GM12878 (cell line): ENCODE measurements around the gene RINL. TPM values are rescaled to one million over a fixed set of nuclear protein-coding genes. Genes with fewer than 3 reads are reported as not detected.

Experiments used
- ATAC-seq: fragments of 200-7000 bp; cut with Tn5 transposase; 3 replicates; pipeline ENCODE4 v1.9.1; 2020; ENCODE audit warnings: mild to moderate bottlenecking, moderate library complexity
- BruUV-seq: library from RNA; stranded (reverse); fragments of 400-500 nt; replicated peaks from 2 replicates; lab custom pipeline; 2021; lab: Mats Ljungman, UMichigan
- CTCF ChIA-PET: fragments of 300-600 bp; sonication (Branson Sonifier 250); formaldehyde crosslinking; extraction: SDS; loops from one replicate; lab custom pipeline; 2021; ENCODE audit warnings: inconsistent platforms; lab: Yijun Ruan, JAX
- POLR2A ChIA-PET: fragments of 350-600 bp; formaldehyde crosslinking; extraction: SDS; loops from one replicate; lab custom pipeline; 2021; ENCODE audit warnings: inconsistent platforms; lab: Charles Lee
- RAD21 ChIA-PET: fragments of 300-600 bp; sonication (Branson Sonifier 250); formaldehyde crosslinking; loops from one replicate; lab custom pipeline; 2023; ENCODE audit warnings: antibody characterized with exemption; ENCODE audit not compliant: unreplicated experiment; lab: Charles Lee
- SMC1A ChIA-PET: fragments of 300-600 bp; sonication (Branson Sonifier 250); formaldehyde crosslinking; loops from one replicate; lab custom pipeline; 2023; ENCODE audit not compliant: unreplicated experiment, uncharacterized antibody; lab: Charles Lee
- DNase-seq: peaks from one replicate; pipeline ENCODE4 v3.0.0-alpha.2; 2011; ENCODE audit warnings: low read depth, low spot score
- FAIRE-seq: peaks from 3 replicates; lab custom pipeline; 2011; peaks lifted over from hg19 to GRCh38; lab: Jason Lieb, UNC
- H2AFZ ChIP-seq: 2 replicates; pipeline ENCODE4 v1.6.0; 2011; ENCODE audit warnings: low read depth, low read length, control low read depth; ENCODE audit not compliant: control insufficient read depth
- H3K27ac ChIP-seq: 2 replicates; pipeline ENCODE4 v1.5.1; 2011; ENCODE audit warnings: control low read depth; ENCODE audit not compliant: control insufficient read depth, insufficient read depth
- H3K27me3 ChIP-seq, 2 experiments: replicated peaks in 1 of 2; 2 replicates each; pipeline versions ENCODE4 v1.6.0 to v1.6.1; 2011; ENCODE audit warnings: low read length in 1 of 2; ENCODE audit not compliant: control insufficient read depth in 2 of 2, insufficient read depth in 2 of 2
- H3K36me3 ChIP-seq, 2 experiments: 2 replicates each; pipeline ENCODE4 v1.5.1; 2011; ENCODE audit warnings: low read length in 1 of 2; ENCODE audit not compliant: control insufficient read depth in 2 of 2, insufficient read depth in 2 of 2
- H3K4me1 ChIP-seq: 2 replicates; pipeline ENCODE4 v1.6.1; 2011; ENCODE audit warnings: mild to moderate bottlenecking, low read length, moderate library complexity, mixed read lengths; ENCODE audit not compliant: control insufficient read depth, insufficient read depth
- H3K4me2 ChIP-seq: 2 replicates; pipeline ENCODE4 v1.6.0; 2011; ENCODE audit warnings: control low read depth; ENCODE audit not compliant: control insufficient read depth, insufficient read depth
- H3K4me3 ChIP-seq: fragments of 200-600 bp; sonication (generic); 2 replicates; pipeline ENCODE4 v1.5.1; 2016
- H3K79me2 ChIP-seq: 2 replicates; pipeline ENCODE4 v1.6.0; 2011; ENCODE audit warnings: low read length; ENCODE audit not compliant: control insufficient read depth, insufficient read depth
- H3K9ac ChIP-seq: 2 replicates; pipeline ENCODE4 v1.8.0; 2011; ENCODE audit warnings: low read length, control low read depth, mixed read lengths; ENCODE audit not compliant: control insufficient read depth, insufficient read depth
- H3K9me3 ChIP-seq: replicated peaks from 3 replicates; pipeline ENCODE4 v1.5.1; 2011; ENCODE audit warnings: mild to moderate bottlenecking, low read length; ENCODE audit not compliant: control insufficient read depth, insufficient read depth
- H4K20me1 ChIP-seq: 2 replicates; pipeline ENCODE4 v1.6.0; 2011; ENCODE audit not compliant: control insufficient read depth, insufficient read depth
- BACH1 ChIP-seq: fragments of 450-650 bp; IDR thresholded peaks from 2 replicates; pipeline ENCODE4 v1.6.1; 2017; ENCODE audit warnings: mild to moderate bottlenecking, borderline replicate concordance
- NR2C1 ChIP-seq: fragments of 450-650 bp; IDR thresholded peaks from 2 replicates; pipeline ENCODE4 v1.6.1; 2017; ENCODE audit warnings: antibody characterized with exemption, mild to moderate bottlenecking, moderate library complexity
- RCOR1 ChIP-seq: conservative IDR thresholded peaks from 2 replicates; pipeline ENCODE4 v1.6.1; 2012; ENCODE audit warnings: low read depth, low read length, improper control_type of control experiment
- RFX5 ChIP-seq: IDR thresholded peaks from 2 replicates; pipeline ENCODE4 v1.6.1; 2011; ENCODE audit warnings: low read depth, low read length, improper control_type of control experiment
- SREBF2 ChIP-seq: IDR thresholded peaks from 2 replicates; pipeline ENCODE4 v1.6.1; 2012; ENCODE audit warnings: mild to moderate bottlenecking, low read length
- WRNIP1 ChIP-seq: IDR thresholded peaks from 2 replicates; pipeline ENCODE4 v1.6.1; 2011; ENCODE audit warnings: low read depth, low read length, improper control_type of control experiment, borderline replicate concordance
- ZNF274 ChIP-seq: IDR thresholded peaks from one replicate; pipeline ENCODE4 v1.8.0; 2011; ENCODE audit not compliant: insufficient read length, insufficient read depth
- WGBS: methylation state at CpG from one replicate; pipeline ENCODE4 v1.1.6; 2016; ENCODE audit warnings: low lambda C conversion rate; ENCODE audit not compliant: insufficient replicate concordance, insufficient coverage; ENCODE audit errors: missing lambda C conversion rate; 5-methylcytosine and 5-hydroxymethylcytosine counted together
- in situ Hi-C: fragments of 300-500 bp; cut with MboI; formaldehyde crosslinking; loops from 9 replicates; pipeline ENCODE4 v1.14.3; 2018; ENCODE audit warnings: mixed read lengths
- intact Hi-C: fragments of 100-400 bp; cut with micrococcal nuclease; formaldehyde crosslinking; loops from one replicate; pipeline ENCODE4 v1.14.2; 2022; ENCODE audit not compliant: unreplicated experiment
- polyA plus RNA-seq, 11 experiments: library from polyadenylated mRNA; depleted of rRNA in 4 of 11; unstranded in 6 of 11; stranded (reverse) in 5 of 11; fragments of >200 nt; fragmentation: Nextera tagmentation in 4 of 11; fragmentation: Illumina TruSeq in 1 of 11; extraction: Ambion mirVana in 4 of 11; extraction: Trizol in 1 of 11; gene quantifications; 1 replicate in 1 of 11; 2 replicates in 10 of 11; pipeline versions ENCODE4 v1.2.1 to v1.2.3, GENCODE V29; 2011 to 2016; ENCODE audit warnings: inconsistent platforms in 2 of 11, missing spikeins in 2 of 11, low read depth in 1 of 11
- total RNA-seq, 4 experiments: library from RNA; depleted of rRNA in 3 of 4; stranded (reverse); fragments of >200 nt in 3 of 4; fragmentation: Illumina TruSeq in 1 of 4; extraction: Trizol in 1 of 4; gene quantifications; 2 replicates each; pipeline versions ENCODE4 v1.2.1 to v1.2.3, GENCODE V29; 2013 to 2021
- TF ChIP-seq, protein P1 (sequence below): IDR thresholded peaks from 2 replicates; pipeline ENCODE4 v1.6.1; 2012; ENCODE audit warnings: low read depth, low read length, improper control_type of control experiment
- TF ChIP-seq, protein P2 (sequence below): fragments of 450-650 bp; formaldehyde crosslinking; IDR thresholded peaks from 2 replicates; pipeline ENCODE4 v1.4.0; 2022; ENCODE audit warnings: mild to moderate bottlenecking, moderate library complexity
- TF ChIP-seq, protein P3 (sequence below): fragments of 450-650 bp; IDR thresholded peaks from 2 replicates; pipeline ENCODE4 v1.6.1; 2017; ENCODE audit warnings: low read depth, mild to moderate bottlenecking, moderate library complexity
- TF ChIP-seq, protein P4 (sequence below), 3 experiments: IDR thresholded peaks in 2 of 3; conservative IDR thresholded peaks in 1 of 3; 2 replicates each; pipeline ENCODE4 v1.5.1; 2011; ENCODE audit warnings: low read depth in 3 of 3, low read length in 3 of 3, mild to moderate bottlenecking in 3 of 3, control low read depth in 2 of 3, moderate library complexity in 2 of 3, inconsistent platforms in 1 of 3, mixed read lengths in 1 of 3; ENCODE audit not compliant: control insufficient read depth in 2 of 3, insufficient read depth in 1 of 3; ENCODE audit errors: extremely low read depth in 1 of 3
- TF ChIP-seq, protein P5 (sequence below): fragments of 450-650 bp; IDR thresholded peaks from 2 replicates; pipeline ENCODE4 v1.6.1; 2017; ENCODE audit warnings: borderline replicate concordance

Gene RINL
- total and polyA plus RNA-seq, 10 of the 15 experiments (the other 5 are each of a cell fraction or from before 2014, with no cell fraction given) = 14.5 to 64.2 (median 47.6) TPM

DNA sequence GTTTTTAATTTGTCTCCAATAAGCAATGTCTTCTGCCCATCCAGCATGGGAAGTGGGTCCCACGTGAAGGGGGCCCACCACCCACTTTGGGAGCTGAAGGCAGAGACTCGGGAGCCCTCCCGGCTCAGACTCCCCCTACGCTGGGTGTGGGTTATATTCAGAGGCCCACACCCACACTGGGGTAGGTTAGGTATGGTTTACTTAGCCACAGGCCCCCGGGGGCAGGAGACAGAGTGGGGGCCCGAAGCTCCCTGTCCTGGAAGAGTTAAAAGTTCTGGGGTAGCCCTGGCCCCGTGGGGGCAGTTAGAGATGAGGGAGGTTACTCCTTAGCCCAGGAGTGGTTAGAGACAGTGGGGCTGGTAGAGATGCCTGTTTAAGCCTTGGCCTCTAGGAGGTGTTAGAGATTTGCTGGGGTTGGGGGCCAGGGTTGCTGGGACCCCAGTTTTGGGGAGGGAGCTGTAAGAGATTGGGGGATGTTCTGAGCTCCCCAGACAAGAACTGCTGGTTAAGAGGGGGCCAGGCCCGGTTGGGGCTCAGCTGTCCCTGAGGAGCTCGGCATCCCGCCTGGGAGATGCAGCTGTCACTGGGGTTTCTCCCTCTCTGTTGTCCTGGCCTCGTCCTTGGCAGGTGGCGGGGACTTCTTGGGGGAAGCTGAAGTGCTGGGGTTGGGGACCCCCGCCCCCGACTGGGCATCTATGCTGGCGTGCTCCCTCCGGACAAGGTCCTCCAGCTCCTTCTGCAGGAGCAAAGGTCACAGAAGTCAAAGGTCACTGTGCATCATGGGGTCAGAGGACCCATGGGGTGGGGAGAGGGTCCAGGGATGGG, 712 bp upstream of the RINL start:
- no peaks in the 10 kb centered on the region; a peak in 1 of 4 replicates for H3K36me3 ChIP-seq
- 53% methylated on average over 16 of the region's 16 CpGs for WGBS
- DNase-seq (no peak), ATAC-seq (peak; percentile 36), FAIRE-seq (no peak)
- H3K4me2 ChIP-seq = peak overlapping the region; percentile 92
- TSS peak; percentile 96 for BruUV-seq
- no peaks in the 10 kb centered on the region for H3K27me3 ChIP-seq
- H3K27ac ChIP-seq = peak overlapping the region; percentile 95
- in situ Hi-C loops = no loop called here
- ChIA-PET CTCF (interaction anchor here (0.6 to 4.8 kb wide), 11 partner anchors 9 to 476 kb away, joined by 3 to 62 read pairs (median 5); partner anchors contain the start of genes FAM98C, HNRNPL, MRPS12 and SARS2), RAD21 (interaction anchor here (0.8 to 2.1 kb wide), 12 partner anchors 9 to 363 kb away, joined by 3 to 8 read pairs (median 4); partner anchors contain the start of genes MAP4K1, MRPS12, NFKBIB and SARS2), POLR2A (interaction anchor here (0.5 to 3.0 kb wide), 10 partner anchors 9 to 372 kb away, joined by 3 to 12 read pairs (median 6); partner anchors contain the start of genes ECH1, HNRNPL, NFKBIB and SIRT2), SMC1A (interaction anchor here (0.6 to 1.9 kb wide), 9 partner anchors 9 to 366 kb away, joined by 3 to 9 read pairs (median 3); partner anchors contain the start of genes MRPS12 and SARS2)
- peak overlapping the region; percentile 83 for H3K9ac ChIP-seq
- no peaks in the 10 kb centered on the region; the same call in none of the 2 replicates for H3K79me2 ChIP-seq
- H3K4me3 ChIP-seq = peak overlapping the region; percentile 73; the same call in 1 of the 2 replicates
- peak overlapping the region; percentile 90 for H2AFZ ChIP-seq
- H3K4me1 ChIP-seq = peaks cover 7% of the 10 kb centered on the region
- H4K20me1 ChIP-seq = no peaks in the 10 kb centered on the region
- intact Hi-C loops = loop anchor here (2.0 kb wide), 1 partner anchor 20 kb away; the partner anchor contains the start of genes NFKBIB and SIRT2
- no peaks in the 10 kb centered on the region for H3K9me3 ChIP-seq
- TF ChIP-seq, protein P1, sequence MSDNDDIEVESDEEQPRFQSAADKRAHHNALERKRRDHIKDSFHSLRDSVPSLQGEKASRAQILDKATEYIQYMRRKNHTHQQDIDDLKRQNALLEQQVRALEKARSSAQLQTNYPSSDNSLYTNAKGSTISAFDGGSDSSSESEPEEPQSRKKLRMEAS = no peak
- no peak for TF ChIP-seq RCOR1
- TF ChIP-seq, protein P2, sequence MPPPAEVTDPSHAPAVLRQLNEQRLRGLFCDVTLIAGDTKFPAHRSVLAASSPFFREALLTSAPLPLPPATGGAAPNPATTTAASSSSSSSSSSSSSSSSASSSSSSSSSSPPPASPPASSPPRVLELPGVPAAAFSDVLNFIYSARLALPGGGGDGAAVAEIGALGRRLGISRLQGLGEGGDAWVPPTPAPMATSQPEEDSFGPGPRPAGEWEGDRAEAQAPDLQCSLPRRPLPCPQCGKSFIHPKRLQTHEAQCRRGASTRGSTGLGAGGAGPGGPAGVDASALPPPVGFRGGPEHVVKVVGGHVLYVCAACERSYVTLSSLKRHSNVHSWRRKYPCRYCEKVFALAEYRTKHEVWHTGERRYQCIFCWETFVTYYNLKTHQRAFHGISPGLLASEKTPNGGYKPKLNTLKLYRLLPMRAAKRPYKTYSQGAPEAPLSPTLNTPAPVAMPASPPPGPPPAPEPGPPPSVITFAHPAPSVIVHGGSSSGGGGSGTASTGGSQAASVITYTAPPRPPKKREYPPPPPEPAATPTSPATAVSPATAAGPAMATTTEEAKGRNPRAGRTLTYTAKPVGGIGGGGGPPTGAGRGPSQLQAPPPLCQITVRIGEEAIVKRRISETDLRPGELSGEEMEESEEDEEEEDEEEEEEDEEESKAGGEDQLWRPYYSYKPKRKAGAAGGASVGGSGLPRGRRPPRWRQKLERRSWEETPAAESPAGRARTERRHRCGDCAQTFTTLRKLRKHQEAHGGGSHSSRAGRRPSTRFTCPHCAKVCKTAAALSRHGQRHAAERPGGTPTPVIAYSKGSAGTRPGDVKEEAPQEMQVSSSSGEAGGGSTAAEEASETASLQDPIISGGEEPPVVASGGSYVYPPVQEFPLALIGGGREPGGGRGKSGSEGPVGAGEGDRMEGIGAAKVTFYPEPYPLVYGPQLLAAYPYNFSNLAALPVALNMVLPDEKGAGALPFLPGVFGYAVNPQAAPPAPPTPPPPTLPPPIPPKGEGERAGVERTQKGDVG (CRISPR knock-in tag) = no peak
- TF ChIP-seq BACH1 = no peak
- TF ChIP-seq SREBF2 = no peak
- no peak for TF ChIP-seq ZNF274
- TF ChIP-seq, protein P3, sequence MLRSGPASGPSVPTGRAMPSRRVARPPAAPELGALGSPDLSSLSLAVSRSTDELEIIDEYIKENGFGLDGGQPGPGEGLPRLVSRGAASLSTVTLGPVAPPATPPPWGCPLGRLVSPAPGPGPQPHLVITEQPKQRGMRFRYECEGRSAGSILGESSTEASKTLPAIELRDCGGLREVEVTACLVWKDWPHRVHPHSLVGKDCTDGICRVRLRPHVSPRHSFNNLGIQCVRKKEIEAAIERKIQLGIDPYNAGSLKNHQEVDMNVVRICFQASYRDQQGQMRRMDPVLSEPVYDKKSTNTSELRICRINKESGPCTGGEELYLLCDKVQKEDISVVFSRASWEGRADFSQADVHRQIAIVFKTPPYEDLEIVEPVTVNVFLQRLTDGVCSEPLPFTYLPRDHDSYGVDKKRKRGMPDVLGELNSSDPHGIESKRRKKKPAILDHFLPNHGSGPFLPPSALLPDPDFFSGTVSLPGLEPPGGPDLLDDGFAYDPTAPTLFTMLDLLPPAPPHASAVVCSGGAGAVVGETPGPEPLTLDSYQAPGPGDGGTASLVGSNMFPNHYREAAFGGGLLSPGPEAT = no peak
- TF ChIP-seq, protein P4, sequence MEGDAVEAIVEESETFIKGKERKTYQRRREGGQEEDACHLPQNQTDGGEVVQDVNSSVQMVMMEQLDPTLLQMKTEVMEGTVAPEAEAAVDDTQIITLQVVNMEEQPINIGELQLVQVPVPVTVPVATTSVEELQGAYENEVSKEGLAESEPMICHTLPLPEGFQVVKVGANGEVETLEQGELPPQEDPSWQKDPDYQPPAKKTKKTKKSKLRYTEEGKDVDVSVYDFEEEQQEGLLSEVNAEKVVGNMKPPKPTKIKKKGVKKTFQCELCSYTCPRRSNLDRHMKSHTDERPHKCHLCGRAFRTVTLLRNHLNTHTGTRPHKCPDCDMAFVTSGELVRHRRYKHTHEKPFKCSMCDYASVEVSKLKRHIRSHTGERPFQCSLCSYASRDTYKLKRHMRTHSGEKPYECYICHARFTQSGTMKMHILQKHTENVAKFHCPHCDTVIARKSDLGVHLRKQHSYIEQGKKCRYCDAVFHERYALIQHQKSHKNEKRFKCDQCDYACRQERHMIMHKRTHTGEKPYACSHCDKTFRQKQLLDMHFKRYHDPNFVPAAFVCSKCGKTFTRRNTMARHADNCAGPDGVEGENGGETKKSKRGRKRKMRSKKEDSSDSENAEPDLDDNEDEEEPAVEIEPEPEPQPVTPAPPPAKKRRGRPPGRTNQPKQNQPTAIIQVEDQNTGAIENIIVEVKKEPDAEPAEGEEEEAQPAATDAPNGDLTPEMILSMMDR (IDR thresholded peaks at IDR 0.05 in 2 of 3, conservative IDR thresholded peaks at IDR 0.05 in 1 of 3; ENCODE audit: control insufficient read depth in 2 of 3, extremely low read depth in 1 of 3, insufficient read depth in 1 of 3, low read depth in 3 of 3, low read length in 3 of 3) = peak in 2 of 3 experiments; percentile 4 to 11; a peak in 1 of 6 replicates
- no peak for TF ChIP-seq WRNIP1
- no peak for TF ChIP-seq RFX5
- TF ChIP-seq, protein P5, sequence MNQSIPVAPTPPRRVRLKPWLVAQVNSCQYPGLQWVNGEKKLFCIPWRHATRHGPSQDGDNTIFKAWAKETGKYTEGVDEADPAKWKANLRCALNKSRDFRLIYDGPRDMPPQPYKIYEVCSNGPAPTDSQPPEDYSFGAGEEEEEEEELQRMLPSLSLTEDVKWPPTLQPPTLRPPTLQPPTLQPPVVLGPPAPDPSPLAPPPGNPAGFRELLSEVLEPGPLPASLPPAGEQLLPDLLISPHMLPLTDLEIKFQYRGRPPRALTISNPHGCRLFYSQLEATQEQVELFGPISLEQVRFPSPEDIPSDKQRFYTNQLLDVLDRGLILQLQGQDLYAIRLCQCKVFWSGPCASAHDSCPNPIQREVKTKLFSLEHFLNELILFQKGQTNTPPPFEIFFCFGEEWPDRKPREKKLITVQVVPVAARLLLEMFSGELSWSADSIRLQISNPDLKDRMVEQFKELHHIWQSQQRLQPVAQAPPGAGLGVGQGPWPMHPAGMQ = no peak
- peak; percentile 58 for TF ChIP-seq NR2C1
